B cell (primary cell): ENCODE measurements around the gene DUSP7.

Experiments
- CTCF ChIP-seq: fragments of 200-600 bp; IDR thresholded peaks from one replicate; pipeline ENCODE4 v1.8.0; 2022; ENCODE audit warnings: antibody characterized with exemption, mild to moderate bottlenecking
- EZH2 ChIP-seq: IDR thresholded peaks from 2 replicates; pipeline ENCODE4 v1.6.1; 2012; ENCODE audit warnings: borderline replicate concordance, low read depth, mild to moderate bottlenecking, moderate library complexity, low read length; ENCODE audit not compliant: insufficient read depth, poor library complexity, severe bottlenecking

- no peak for TF ChIP-seq CTCF
- no peak for TF ChIP-seq EZH2
Measured at GRCh38 chr3:52046186-52046901, 10.0 kb downstream of the DUSP7 start.
